GM19438 (cell line): ENCODE data around the gene EFCAB11.
"Not testable (repeated sequence)": the region's sequence is repeated elsewhere in the genome, so short reads cannot be mapped to it uniquely, and the experiment has no call there.

Source experiments
- ATAC-seq: cut with Tn5 transposase; IDR thresholded peaks from one replicate; pipeline ENCODE4 v1.9.1; 2021; ENCODE audit warnings: low read depth; ENCODE audit not compliant: unreplicated experiment

The EFCAB11 gene

GRCh38 chr14:89912667-89913211, 41.8 kb downstream of the EFCAB11 start:
- no peak for ATAC-seq

GRCh38 chr14:89912221-89912620, 42.3 kb downstream of the EFCAB11 start:
- ATAC-seq = no peak

GRCh38 chr14:89911010-89911919, 43.3 kb downstream of the EFCAB11 start:
- no peak for ATAC-seq

GRCh38 chr14:89910691-89911009, 43.9 kb downstream of the EFCAB11 start:
- ATAC-seq = no peak

- ATAC-seq = no peak
These were observed 44.9 kb downstream of the EFCAB11 start for GRCh38 chr14:89909586-89909985.

GRCh38 chr14:89908712-89909450, 45.6 kb downstream of the EFCAB11 start:
- ATAC-seq = no peak

- no peak for ATAC-seq
These were observed 46.9 kb downstream of the EFCAB11 start for GRCh38 chr14:89907655-89908054.

GRCh38 chr14:89906000-89906399, 48.5 kb downstream of the EFCAB11 start:
- no peak for ATAC-seq

GRCh38 chr14:89903340-89903952, 51.1 kb downstream of the EFCAB11 start:
- ATAC-seq = no peak

GRCh38 chr14:89902881-89903280, 51.6 kb downstream of the EFCAB11 start:
- no peak for ATAC-seq

GRCh38 chr14:89900802-89901201, 53.7 kb downstream of the EFCAB11 start:
- no peak for ATAC-seq

GRCh38 chr14:89899917-89900663, 54.4 kb downstream of the EFCAB11 start:
- no peak for ATAC-seq

GRCh38 chr14:89899291-89899690, 55.2 kb downstream of the EFCAB11 start:
- no peak for ATAC-seq

GRCh38 chr14:89893388-89893787, 61.1 kb downstream of the EFCAB11 start:
- not testable (repeated sequence) for ATAC-seq

GRCh38 chr14:89892953-89893352, 61.6 kb downstream of the EFCAB11 start:
- no peak for ATAC-seq

GRCh38 chr14:89891721-89892120, 62.8 kb downstream of the EFCAB11 start:
- ATAC-seq = not testable (repeated sequence)

- ATAC-seq = no peak
These were observed 63.5 kb downstream of the EFCAB11 start for GRCh38 chr14:89891055-89891454.

GRCh38 chr14:89890589-89890988, 63.9 kb downstream of the EFCAB11 start:
- ATAC-seq = no peak

GRCh38 chr14:89889626-89890025, 64.9 kb downstream of the EFCAB11 start:
- ATAC-seq = no peak

- ATAC-seq = no peak
These were observed 69.8 kb downstream of the EFCAB11 start for GRCh38 chr14:89884761-89885160.
